DMS114 treated with DMSO at 0.1 percent for 48 hours (cell line): ENCODE results near the gene CNN1.
"Not testable (repeated sequence)": the region's sequence is repeated elsewhere in the genome, so short reads cannot be mapped to it uniquely, and the experiment has no call there.

Experiments
- DNase-seq: peaks from one replicate; lab custom pipeline; 2025; ENCODE audit not compliant: unreplicated experiment; lab: John Stamatoyannopoulos, UW

Gene CNN1

DNA sequence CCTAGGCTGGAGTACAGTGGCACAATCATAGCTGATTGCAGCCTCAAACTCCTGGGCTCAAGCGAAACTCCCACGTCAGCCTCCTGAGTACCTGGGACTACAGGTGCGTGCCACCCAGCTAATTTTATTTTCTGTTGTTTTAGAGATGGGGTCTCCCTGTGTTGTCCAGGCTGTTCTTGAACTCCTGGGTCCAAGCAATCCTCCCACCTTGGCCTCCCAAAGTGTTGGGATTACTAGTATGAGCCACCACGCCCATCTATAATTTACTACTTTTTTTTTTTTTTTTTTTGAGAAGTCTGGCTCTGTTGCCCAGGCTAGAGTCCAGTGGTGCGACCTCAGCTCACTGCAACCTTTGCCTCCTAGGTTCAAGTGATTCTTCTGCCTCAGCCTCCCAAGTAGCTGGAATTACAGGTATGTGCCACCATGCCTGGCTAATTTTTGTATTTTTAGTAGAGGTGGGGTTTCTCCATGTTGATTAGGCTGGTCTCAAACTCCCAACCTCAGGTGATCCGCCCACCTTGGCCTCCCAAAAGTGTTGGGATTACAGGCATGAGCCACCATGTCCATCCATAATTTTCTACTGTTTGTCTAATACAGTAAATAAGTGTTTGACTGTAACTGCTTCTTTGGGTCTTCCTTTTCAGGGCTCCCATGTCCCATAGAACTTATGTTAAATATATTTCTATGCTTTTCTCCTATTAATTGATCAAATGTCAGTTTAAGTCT, 25.6 kb downstream of the CNN1 start:
- not testable (repeated sequence) for DNase-seq

- not testable (repeated sequence) for DNase-seq
Observed at GRCh38 chr19:11565649-11565980, 27.0 kb downstream of the CNN1 start.

GRCh38 chr19:11566164-11566563, 27.5 kb downstream of the CNN1 start:
- no peak for DNase-seq

GRCh38 chr19:11570039-11570462, 31.4 kb downstream of the CNN1 start:
- DNase-seq, result no peak

DNA sequence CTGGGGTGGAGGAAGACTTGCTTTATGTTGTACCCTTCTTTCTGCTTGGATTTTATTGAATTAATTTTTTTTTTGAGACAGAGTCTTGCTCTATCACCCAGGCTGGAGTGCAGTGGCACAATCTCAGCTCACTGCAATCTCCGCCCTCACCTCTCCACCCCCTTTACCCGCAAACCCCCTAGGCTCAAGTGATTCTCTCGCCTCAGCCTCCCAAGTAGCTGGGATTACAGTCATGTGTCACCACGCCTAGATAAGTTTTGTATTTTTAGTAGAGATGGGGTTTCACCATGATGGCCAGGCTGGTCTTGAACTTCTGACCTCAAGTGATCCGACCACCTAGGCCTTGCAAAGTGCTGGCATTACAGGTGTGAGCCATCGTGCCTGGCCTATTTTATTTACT, 34.7 kb downstream of the CNN1 start:
- DNase-seq, result not testable (repeated sequence)

DNA sequence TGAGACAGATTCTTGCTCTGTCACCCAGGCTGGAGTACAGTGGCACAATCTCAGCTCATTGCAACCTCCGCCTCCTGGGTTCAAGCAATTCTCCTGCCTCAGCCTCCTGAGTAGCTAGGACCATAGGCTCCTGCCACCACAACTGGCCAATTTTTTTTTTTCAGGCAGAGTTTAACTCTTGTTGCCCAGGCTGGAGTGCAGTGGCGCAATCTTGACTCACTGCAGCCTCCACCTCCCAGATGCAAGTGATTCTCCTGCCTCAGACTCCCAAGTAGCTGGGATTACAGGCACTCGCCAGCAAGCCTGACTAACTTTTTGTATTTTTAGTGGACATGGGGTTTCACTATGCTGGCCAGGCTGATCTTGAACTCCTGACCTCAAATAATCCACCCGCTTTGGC, 35.1 kb downstream of the CNN1 start:
- DNase-seq, result not testable (repeated sequence)

DNA sequence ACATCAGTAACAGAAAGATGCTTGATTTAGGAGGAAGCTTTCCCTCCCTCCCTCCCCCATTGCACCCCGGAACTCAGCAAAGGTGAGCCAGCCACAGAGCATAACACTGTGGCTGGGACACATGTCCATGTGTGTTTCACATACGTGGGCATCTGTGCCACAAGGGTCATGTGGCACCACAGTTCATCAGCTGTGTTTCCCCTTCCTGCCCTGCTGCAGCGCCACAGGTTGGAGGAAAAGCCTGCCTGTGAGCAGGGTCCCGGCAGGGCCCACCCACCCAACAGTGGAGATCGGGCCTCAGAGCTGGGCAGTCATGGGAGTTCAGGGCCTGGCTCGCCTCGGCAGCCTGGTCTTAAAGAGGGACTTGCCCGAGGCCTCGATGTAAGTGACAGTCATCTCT, 36.0 kb downstream of the CNN1 start:
- no peak for DNase-seq

GRCh38 chr19:11576227-11576626, 37.6 kb downstream of the CNN1 start:
- no peak for DNase-seq

DNA sequence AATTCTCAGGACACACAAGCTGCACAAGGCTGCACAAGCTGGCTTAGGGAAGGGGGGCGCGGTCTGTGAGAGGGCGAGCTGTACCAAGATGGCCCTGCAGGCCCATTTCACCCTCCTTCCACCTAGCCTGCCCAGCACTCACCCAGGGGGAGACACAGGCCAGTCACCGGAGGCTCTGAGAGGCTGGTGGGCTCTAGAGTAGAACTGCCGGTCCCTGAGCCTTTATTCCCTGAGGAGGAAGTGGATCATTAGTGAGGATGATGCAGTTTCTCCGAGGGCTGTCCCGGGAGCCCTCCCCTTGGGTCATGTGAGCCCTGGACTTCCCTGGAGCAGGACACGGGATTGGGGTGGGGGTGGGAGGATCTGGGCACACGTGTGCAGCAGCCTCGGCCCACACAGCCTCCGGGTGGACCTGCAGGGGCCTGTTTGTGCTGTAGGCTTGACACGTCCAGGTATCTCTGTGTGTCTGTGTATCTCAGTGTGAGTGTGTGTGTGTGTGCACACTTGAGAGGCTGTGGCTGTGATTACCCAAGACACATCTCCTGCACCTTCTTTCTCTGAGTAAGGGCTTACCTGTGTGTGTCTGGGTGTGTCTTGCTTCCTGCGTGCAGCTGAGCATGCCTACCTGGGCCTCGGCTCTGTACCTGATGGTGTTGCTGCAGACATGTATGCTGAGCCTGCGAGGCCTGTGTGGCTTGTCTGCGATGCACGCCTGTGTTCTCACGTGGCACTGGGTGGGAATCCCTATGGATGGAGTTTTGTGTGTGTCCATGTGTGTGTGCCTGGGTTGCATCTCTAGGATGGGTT, 39.0 kb downstream of the CNN1 start, which contains the start of gene ACP5:
Gene ACP5 (minus strand): TSS at position 195 of the 807 bp plus-strand sequence. CDS start 328 bp downstream, outside the sequence.
- no peak for DNase-seq

GRCh38 chr19:11578258-11579142, 39.8 kb downstream of the CNN1 start:
- no peak for DNase-seq

DNA sequence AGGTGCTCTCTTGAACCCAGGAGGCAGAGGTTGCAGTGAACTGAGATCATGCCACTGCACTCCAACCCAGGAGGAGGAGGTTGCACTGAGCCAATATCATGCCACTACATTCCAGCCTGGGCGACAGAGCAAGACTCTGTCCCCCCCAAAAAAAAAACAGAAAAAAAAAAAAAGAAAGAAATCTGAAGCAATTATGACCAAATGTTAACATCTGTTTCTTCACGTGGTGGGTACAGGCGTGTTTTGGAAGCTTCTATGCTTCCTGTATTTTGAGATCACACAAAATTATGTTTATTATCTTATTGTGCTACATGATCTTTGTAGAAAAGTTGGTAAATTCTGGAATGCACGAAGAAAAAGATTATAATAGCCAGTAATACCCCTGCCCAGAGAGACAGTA, 41.5 kb downstream of the CNN1 start:
- no peak for DNase-seq

DNA sequence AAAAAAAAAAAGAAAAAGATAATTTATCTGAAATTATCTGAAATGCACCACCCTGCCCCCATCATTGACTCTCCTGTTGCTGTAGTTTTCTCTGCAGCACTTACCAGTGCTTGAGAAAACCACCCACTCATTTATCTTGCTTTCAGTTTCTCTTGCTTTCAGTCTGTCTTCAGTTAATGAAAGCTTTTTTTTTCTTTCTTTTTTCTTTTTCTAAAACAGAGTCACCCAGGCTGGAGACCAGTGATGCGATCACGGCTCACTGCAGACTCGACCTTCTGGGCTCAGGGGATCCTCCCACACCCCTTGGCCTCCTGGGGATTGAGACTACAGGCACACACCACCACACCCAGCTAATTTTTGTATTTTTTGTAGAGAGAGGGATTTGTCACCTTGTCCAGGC, 43.1 kb downstream of the CNN1 start:
- no peak for DNase-seq

DNA sequence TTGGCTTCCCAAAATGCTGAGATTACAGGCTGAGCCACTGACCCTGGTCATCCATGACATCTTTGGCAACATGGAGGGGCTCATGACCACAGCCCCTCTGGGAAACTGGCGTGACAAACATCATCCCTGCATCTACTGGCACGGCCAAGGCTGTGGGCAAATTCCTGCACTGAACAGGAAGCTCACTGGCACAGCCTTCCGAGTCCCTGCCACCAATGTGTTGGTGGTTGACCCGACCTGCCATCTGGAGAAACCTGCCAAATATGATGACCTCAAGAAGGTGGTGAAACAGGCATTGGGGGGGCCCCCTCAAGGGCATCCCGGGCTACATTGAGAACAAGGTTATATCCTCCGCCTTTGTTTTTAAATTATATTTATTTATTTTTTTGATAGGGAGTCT, 47.7 kb downstream of the CNN1 start:
- DNase-seq, result no peak

DNA sequence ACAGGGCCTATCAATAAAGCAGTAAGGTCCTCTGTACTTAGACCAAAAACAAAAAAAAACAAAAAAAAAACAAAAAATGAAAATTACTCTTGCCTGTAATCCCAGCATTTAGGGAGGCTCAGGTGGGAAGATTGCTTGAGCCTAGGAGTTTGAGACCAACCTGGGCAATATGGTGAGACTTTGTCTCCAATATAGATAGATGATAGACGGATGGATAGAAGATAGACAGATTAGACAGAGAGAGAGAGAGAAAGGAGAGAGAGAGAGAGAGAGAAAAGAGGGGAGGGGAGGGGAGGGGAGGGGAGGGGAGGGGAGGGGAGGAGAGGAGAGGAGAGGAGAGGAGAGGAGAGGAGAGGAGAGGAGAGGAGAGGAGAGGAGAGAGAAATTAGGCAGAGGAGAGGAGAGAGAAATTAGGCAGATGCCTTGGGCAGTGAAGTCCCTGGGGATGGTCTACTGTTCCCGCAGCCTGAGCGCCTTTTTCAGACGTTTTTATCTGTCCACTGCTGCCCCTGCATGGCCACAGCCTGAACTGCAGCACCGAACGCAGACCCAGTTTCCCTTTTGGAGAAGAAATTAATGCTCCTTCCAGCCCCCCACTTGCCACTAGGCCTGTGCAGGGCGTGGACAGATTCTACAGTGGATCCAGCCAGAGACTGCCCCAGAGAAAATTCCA, 48.8 kb downstream of the CNN1 start:
- peak; percentile 57 for DNase-seq

GRCh38 chr19:11587975-11588631, 49.5 kb downstream of the CNN1 start:
- DNase-seq, result no peak

- DNase-seq, result no peak
Observed at GRCh38 chr19:11594084-11594483, 55.4 kb downstream of the CNN1 start.

GRCh38 chr19:11596156-11596555, 57.5 kb downstream of the CNN1 start:
- no peak for DNase-seq

DNA sequence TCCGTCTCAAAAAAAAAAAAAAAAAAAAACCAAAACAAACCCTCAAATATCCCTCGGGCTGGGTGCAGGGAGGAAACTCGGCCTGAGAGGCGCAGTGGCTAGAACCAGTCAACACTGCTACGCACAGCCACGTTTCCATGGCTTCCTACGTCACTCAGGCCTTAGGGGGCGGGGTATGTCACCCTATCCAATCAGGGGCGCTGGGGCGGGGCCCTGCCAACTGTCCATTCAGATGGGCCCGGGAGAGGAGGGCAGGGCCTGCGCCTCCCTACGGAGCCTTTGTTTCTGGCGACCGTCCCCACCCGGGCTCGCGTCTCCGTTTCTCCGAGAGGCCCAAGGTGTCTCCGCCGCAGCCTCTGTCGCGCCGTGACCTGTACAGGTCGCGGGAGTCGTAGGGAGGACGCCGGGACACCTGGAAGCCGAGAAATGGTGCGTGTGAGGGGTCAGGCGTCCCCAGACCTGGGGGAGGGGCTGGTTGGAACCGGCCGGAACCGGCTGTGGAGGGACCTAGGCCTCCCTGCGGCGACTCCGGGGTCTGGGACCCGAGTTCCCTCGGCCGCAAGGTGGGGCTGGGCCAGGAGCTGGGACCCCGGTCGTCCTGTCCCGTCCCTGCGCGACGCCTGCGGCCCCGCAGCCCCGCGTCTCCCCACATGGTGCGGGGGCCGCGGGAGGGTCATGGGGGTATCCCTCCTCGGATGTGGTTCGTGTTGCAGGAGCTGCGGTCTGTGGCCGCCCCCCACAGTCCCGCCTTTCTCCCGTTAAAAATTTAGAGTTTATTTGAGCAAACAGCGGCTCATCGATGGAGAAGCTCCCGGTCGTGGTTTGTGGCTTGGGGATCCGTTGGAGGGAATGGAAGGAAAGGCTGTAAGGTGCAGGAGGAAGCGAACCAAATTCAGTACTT, 58.8 kb downstream of the CNN1 start, which contains the start of gene ZNF627:
Gene ZNF627 (plus strand): TSS at position 282 of the 901 bp plus-strand sequence. CDS start 145 bp downstream, at position 427.
- DNase-seq, result peak; percentile 88

- no peak for DNase-seq
Observed at GRCh38 chr19:11598103-11598483, 59.4 kb downstream of the CNN1 start.
